ENCODE data around the gene FKBP5. TPM values are rescaled to one million over a fixed set of nuclear protein-coding genes. Genes with fewer than 3 reads are reported as not detected.

The FKBP5 gene
- total RNA-seq, 1 donor from 2014 or later = 128 TPM

GRCh38 chr6:35725081-35725708, 36.5 kb upstream of the FKBP5 start:
- intact Hi-C loops (cut with DNase I) = no loop called here

GRCh38 chr6:35724471-35724870, 35.8 kb upstream of the FKBP5 start:
- DNase-seq = no peak
- Histone ChIP-seq H3K27me3 (ENCODE audit: low read depth) (no peaks in the 10 kb centered on the region), H3K4me3 (no peak overlapping the region), H3K27ac (peak overlapping the region; percentile 98), H3K9me3 (no peaks in the 10 kb centered on the region), H3K4me1 (peaks cover 95% of the 10 kb centered on the region), H3K36me3 (no peaks in the 10 kb centered on the region)
- TF ChIP-seq, protein P1, sequence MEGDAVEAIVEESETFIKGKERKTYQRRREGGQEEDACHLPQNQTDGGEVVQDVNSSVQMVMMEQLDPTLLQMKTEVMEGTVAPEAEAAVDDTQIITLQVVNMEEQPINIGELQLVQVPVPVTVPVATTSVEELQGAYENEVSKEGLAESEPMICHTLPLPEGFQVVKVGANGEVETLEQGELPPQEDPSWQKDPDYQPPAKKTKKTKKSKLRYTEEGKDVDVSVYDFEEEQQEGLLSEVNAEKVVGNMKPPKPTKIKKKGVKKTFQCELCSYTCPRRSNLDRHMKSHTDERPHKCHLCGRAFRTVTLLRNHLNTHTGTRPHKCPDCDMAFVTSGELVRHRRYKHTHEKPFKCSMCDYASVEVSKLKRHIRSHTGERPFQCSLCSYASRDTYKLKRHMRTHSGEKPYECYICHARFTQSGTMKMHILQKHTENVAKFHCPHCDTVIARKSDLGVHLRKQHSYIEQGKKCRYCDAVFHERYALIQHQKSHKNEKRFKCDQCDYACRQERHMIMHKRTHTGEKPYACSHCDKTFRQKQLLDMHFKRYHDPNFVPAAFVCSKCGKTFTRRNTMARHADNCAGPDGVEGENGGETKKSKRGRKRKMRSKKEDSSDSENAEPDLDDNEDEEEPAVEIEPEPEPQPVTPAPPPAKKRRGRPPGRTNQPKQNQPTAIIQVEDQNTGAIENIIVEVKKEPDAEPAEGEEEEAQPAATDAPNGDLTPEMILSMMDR (IDR thresholded peaks at IDR 0.05) = no peak
- intact Hi-C loops (cut with DNase I) = no loop called here
- no peak for ATAC-seq

More at GRCh38 chr6:35725081-35725708, 36.5 kb upstream of the FKBP5 start:
- H3K36me3 ChIP-seq = no peaks in the 10 kb centered on the region
- DNase-seq (no peak), ATAC-seq (no peak)
- H3K27me3 ChIP-seq (ENCODE audit: low read depth) = no peaks in the 10 kb centered on the region
- no peaks in the 10 kb centered on the region for H3K9me3 ChIP-seq
- H3K4me3 ChIP-seq = peak overlapping the region; percentile 18
- peak overlapping the region; percentile 98 for H3K27ac ChIP-seq
- TF ChIP-seq, protein P1 (IDR thresholded peaks at IDR 0.05) = no peak
- peaks cover 95% of the 10 kb centered on the region for H3K4me1 ChIP-seq

GRCh38 chr6:35724059-35724458, 35.3 kb upstream of the FKBP5 start:
- intact Hi-C loops (cut with DNase I) = no loop called here
- ATAC-seq (no peak), DNase-seq (no peak)
- TF ChIP-seq, protein P1 (IDR thresholded peaks at IDR 0.05) = no peak
- H3K4me1 ChIP-seq = peaks cover 95% of the 10 kb centered on the region
- H3K9me3 ChIP-seq = no peaks in the 10 kb centered on the region
- H3K4me3 ChIP-seq = no peak overlapping the region
- no peaks in the 10 kb centered on the region for H3K27me3 ChIP-seq (ENCODE audit: low read depth)
- H3K36me3 ChIP-seq = no peaks in the 10 kb centered on the region
- peak overlapping the region; percentile 98 for H3K27ac ChIP-seq

- Histone ChIP-seq H3K27ac (peak overlapping the region; percentile 98), H3K4me1 (peaks cover 95% of the 10 kb centered on the region), H3K27me3 (ENCODE audit: low read depth) (no peaks in the 10 kb centered on the region), H3K36me3 (no peaks in the 10 kb centered on the region), H3K4me3 (no peak overlapping the region), H3K9me3 (no peaks in the 10 kb centered on the region)
- ATAC-seq (no peak), DNase-seq (no peak)
- TF ChIP-seq, protein P1 (IDR thresholded peaks at IDR 0.05) = no peak
- intact Hi-C loops (cut with DNase I) = no loop called here
Measured at GRCh38 chr6:35723587-35723986, 34.9 kb upstream of the FKBP5 start.

- TF ChIP-seq, protein P1 (IDR thresholded peaks at IDR 0.05) = no peak
- Histone ChIP-seq H3K4me1 (peaks cover 97% of the 10 kb centered on the region), H3K4me3 (no peak overlapping the region), H3K9me3 (no peaks in the 10 kb centered on the region), H3K36me3 (no peaks in the 10 kb centered on the region), H3K27ac (peak overlapping the region; percentile 51), H3K27me3 (ENCODE audit: low read depth) (no peaks in the 10 kb centered on the region)
- ATAC-seq (no peak), DNase-seq (no peak)
- intact Hi-C loops (cut with DNase I) = no loop called here
Measured at GRCh38 chr6:35722121-35722761, 33.5 kb upstream of the FKBP5 start.

Measured in lower lobe of right lung (tissue), 2 donors.